NCI-H510A treated with DMSO at 0.1 percent for 48 hours (cell line): ENCODE data around the gene DPYSL3.

Experiments
- DNase-seq: peaks from one replicate; lab custom pipeline; 2025; lab: John Stamatoyannopoulos, UW

Gene DPYSL3

DNA sequence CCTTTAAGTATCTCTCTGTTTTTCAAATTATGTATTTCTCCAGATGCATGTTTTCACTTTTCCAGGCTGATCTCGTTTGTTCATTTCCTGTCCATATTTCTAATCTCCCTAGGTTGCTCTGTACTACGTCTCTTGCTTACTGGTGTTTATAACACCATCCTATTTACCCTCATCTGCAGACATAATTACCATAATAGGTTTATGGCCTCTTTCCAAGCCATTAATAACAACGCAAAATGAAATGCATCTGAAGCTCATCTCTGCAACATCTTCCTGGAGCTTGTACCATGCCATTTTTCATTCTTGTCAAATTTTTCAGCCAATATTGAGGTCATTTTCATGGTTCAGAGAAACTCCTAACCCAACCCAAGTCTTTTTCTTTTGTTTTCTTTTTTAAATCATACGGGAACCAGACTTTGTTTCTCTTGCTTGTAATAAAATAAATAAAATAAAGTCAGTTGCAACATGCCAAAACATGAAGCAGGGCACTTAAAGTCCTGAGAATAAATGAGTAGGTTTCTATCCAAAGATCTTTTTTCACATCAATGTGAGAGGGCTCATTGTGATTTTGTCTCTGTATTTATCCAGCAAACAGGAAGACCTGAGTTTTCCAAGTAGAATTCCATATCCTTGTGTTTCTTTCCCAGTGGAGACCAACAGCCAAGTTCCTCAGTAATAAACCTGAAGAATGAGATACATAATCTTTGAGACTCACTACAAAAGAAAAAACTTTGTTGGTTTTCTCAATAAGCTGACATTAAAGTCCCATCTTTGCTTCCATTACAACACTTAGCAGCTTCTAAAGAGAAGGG is 37.0 kb downstream of the DPYSL3 start:
- DNase-seq: no peak

- no peak for DNase-seq
These were observed 41.8 kb downstream of the DPYSL3 start for GRCh38 chr5:147467973-147468508.

- DNase-seq: no peak
These were observed 43.4 kb downstream of the DPYSL3 start for GRCh38 chr5:147466360-147466980.

DNA sequence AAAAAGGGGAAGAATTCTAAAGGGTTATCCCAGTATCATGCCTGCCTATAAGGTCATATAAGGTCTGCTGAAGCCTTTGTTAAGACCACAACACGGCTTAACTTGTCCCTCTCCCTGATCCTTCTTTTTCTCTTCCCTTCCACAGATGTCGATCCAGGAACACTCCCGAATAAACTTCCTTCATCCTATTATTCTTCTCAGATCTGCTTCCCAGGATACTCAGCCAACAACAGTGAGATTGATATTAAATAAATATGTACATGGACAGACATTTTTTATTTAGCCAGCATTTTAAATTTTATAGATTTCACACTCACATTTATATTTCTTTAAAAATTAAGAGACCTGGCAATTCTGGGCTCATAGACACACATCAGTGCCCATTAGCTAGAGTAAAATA is 44.1 kb downstream of the DPYSL3 start:
- DNase-seq: no peak

DNA sequence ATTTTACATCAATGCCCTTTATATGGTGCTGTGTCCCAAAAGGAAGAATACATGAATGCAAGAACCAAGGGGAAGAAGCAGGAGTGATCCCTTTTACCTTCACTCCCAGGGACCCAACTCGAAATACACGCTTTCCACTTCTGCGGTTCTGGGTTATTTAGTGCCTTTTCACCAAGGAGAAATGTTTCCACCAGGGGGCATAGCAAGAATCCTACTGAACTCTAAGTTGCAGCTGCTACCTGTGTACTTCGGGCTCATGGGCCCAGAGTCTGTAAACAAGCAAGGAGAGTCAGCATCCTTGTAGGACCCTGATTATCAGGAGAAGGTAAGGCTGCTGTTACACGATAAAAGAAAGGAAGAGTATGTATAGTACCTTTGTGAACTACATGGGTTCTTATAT is 45.7 kb downstream of the DPYSL3 start:
- DNase-seq: peak; percentile 41

- DNase-seq: no peak
These were observed 48.0 kb downstream of the DPYSL3 start for GRCh38 chr5:147461915-147462314.

DNA sequence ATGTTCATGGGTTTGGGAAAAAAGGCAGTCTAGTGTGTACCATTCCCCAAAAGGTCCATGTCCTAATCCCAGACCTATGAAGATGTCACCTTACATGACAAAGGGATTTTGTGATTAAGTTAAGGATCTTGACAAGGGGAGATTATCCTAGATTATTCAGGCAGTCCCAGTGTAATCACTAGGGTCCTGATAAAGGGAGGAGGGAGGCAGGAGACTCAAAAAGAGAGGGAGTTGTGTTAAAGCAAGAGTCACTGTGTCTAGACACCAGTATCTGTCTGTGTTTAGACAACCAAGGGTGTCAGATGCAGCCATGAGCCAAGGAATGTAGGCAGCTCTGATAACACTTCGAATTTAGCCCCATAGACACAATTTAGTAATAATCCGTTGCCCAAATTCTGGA is 49.5 kb downstream of the DPYSL3 start:
- no peak for DNase-seq

DNA sequence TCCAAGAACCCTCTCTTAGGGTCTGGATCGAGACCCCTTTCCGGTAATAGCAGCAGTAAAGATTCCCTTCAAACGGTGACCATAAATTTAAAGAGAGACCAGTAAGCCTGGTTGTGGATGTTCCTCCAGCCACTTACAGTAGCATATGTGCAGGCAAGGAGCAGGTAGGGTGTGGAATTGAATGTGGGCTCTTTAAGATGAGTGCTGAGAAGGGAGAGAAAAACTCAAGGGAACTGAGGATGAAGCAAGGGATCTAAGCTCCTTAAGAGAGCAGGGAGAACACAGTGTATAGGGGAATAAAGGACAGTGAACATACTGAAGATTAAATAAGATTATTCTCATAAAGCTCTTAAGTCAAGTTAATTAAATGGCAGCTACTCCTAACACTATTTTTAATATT is 51.3 kb downstream of the DPYSL3 start:
- no peak for DNase-seq

GRCh38 chr5:147455822-147456450 is 53.9 kb downstream of the DPYSL3 start:
- DNase-seq: no peak

DNA sequence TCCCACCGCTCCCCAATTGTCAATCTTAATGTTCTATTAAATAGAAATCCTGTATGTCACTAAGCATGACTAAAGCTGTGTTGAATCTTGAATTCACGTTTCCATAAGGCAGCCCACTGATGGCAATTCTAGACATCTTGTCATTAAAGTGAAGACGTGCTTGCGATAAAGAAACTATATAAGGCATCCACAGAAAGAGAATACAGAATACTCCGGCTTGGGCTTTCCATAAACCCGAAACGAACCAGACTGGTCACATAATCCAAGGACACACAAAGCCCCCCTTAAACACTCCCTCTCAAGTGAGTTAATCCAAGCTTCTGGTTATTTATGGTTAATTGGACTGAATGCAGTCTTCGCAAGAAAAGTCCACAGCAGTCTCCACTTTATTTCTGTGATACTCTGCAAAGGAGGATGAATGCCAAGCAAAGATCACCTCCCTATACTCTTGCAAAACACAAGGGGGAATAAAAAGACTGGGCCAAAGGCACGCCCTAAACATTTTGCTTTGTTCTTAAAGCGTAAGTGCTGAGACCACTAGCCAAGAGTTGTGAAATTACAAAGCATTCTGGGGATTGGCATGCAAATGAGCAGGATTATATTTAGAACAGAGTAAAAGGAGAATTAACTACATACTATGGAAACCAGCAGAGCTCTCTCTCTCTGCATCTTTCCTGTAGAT is 54.7 kb downstream of the DPYSL3 start:
- no peak for DNase-seq

DNA sequence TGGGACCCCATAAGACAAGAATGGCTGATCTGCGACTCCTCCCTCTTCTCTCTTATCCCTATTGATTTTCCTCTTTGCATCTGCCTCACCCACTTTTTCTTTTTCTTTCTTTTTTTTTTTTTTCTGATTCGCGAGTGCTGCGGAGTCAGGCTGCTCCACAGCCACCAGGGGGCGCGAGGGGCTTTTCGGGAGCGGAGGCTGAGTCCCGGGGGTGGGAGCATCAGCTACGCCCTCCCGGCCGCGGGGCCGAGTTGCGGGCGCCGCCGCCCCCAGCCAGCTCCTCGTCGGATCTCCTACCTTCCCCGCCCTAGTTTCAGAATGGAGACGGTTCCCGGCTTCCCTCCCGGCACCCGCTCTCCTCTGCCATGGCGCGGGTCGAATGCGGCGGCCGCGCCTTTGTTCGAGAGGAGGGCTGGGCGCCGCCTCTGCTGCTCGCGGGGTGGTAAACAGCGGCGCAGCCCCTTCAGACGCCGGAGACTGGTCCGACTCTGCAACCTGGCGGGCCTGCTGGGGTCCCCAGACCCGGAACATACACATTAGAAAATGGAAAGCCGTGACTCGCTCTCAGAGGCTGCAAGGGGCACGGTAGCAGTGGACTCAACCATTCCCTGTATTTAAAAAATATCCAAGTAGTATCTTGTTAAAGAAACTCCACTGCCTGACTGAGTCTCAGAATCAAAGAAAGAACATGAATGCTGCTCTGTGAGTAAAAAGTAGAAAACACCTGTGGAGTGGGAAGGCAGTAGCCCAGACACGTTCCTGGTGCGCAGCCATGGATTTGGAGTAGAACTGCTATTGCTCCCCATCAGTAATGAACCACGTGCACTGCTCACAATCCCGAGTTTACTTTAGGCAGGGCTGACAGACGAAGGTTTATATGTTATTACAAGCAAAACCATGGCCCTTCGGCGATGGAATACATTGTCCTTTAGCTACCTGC is 55.7 kb downstream of the DPYSL3 start:
- peak; percentile 69 for DNase-seq

- peak; percentile 11 for DNase-seq
These were observed 57.6 kb downstream of the DPYSL3 start for GRCh38 chr5:147452165-147452811.

DNA sequence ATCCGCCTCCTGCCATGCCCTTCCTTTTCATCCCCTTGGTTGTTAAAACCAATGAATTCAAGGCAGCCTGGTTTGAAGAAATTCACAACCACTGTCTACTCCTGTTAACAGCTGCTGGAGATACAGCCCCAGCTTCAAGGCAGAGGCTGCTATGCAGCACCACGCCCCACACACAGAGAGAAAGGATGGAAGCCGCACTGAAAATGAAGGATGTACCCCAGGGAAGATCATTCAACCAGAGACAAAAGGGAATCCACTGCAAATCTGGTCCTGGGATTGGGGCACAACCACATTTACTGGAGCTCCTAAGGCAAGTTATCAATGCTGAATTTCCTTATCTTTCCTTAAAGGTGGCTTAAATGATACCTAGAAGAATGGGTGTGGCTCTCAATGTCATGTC is 58.7 kb downstream of the DPYSL3 start:
- DNase-seq: no peak

DNA sequence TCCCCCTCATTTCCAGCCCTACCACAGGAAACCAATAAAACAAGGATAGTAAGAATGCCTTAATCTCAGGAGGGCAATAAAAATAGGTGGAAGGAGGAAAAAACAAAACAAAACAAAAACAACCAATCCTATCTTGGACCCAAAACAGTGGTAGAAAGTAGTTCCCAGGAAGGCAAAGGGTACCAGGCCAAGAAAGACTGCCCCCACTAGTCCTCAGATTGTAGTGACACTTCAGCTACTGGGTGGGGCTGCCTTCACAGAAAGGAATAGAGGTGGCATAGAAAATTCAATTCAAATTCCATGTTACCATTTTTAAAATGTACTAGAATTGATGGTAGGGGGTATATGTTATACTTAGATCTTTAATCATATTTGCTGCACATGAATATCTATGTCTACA is 59.3 kb downstream of the DPYSL3 start:
- DNase-seq: no peak

DNA sequence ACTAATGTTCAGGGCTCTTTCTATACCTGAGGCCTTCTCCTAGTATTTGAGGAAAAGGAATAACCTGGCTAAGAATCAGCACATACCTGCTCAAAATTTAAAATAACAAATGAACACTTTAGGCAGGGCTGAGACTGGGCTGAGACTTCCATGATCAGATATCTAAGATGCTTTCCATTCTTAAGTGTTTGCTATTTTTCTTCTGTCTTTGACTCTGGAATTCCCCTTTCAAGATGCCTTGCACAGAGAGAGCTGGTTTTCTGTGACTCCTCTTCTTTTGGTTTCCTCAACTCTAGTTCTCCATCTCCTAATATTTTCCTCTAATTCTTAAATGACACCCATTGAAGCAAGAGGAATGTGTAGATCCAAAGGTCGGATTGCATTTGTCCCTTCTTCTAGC is 61.1 kb downstream of the DPYSL3 start:
- DNase-seq: no peak

DNA sequence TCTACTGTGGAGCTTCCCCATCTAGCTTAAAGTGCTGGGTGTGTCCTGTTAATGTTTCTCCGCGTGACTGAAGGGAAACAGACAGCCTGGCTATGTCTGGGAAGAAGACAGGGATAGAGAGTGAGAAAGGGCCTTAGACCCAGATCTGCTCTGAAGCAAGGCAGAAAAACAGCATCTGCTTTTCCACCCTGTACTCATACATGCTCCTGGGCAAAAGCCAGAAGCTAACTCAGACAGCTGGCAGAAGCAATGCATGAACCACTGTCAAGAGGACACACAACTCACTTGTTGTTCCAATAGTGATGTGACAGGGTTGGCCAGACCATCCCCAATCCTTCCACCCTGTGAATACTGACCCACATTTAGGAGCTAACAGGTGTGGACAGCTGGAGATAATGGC is 63.3 kb downstream of the DPYSL3 start:
- DNase-seq: no peak

GRCh38 chr5:147445917-147446316 is 64.0 kb downstream of the DPYSL3 start:
- DNase-seq: no peak

- DNase-seq: no peak
These were observed 64.8 kb downstream of the DPYSL3 start for GRCh38 chr5:147445090-147445489.

GRCh38 chr5:147442224-147442623 is 67.6 kb downstream of the DPYSL3 start:
- DNase-seq: no peak

GRCh38 chr5:147441191-147441695 is 68.6 kb downstream of the DPYSL3 start:
- no peak for DNase-seq

GRCh38 chr5:147439254-147439653 is 70.6 kb downstream of the DPYSL3 start:
- no peak for DNase-seq
